Measurements from ENCODE around the gene CAPZB.

DNA sequence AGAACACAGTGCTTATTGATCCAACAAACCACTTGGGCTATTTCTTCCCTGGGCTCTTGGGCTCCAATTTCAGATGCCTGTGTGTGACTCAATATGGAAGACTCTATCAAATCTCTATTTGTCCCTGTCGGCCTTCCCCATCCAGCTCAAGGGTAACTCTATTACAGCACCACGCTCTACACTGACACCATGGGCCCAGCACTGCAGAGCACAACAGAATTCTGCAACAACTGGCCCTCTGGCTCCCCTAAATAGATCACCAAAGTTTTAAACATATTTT, 51.7 kb downstream of the CAPZB start:
- TF ChIP-seq, protein P1, sequence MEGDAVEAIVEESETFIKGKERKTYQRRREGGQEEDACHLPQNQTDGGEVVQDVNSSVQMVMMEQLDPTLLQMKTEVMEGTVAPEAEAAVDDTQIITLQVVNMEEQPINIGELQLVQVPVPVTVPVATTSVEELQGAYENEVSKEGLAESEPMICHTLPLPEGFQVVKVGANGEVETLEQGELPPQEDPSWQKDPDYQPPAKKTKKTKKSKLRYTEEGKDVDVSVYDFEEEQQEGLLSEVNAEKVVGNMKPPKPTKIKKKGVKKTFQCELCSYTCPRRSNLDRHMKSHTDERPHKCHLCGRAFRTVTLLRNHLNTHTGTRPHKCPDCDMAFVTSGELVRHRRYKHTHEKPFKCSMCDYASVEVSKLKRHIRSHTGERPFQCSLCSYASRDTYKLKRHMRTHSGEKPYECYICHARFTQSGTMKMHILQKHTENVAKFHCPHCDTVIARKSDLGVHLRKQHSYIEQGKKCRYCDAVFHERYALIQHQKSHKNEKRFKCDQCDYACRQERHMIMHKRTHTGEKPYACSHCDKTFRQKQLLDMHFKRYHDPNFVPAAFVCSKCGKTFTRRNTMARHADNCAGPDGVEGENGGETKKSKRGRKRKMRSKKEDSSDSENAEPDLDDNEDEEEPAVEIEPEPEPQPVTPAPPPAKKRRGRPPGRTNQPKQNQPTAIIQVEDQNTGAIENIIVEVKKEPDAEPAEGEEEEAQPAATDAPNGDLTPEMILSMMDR (IDR thresholded peaks at IDR 0.05) = no peak
- TF ChIP-seq POLR2A (IDR thresholded peaks at IDR 0.05) = no peak

Measured in adrenal gland (tissue), 5 donors.